Vagina (tissue), 2 donors: ENCODE results near the gene UTS2R.

Source experiments
- CTCF ChIP-seq, 3 experiments: fragments of 450-650 bp in 2 of 3; fragments of 200-600 bp in 1 of 3; sonication (generic) in 1 of 3; IDR thresholded peaks; one replicate each; pipeline ENCODE4 v1.5.1; 2017 to 2019; ENCODE audit warnings: antibody characterized with exemption in 3 of 3, mild to moderate bottlenecking in 2 of 3, moderate library complexity in 2 of 3
- POLR2A ChIP-seq, 2 donors: fragments of 450-650 bp; IDR thresholded peaks; one replicate each; pipeline ENCODE4 v1.6.1; 2017; ENCODE audit warnings: antibody characterized with exemption in 2 of 2, mild to moderate bottlenecking in 2 of 2, moderate library complexity in 2 of 2
- POLR2AphosphoS5 ChIP-seq, 2 donors: sonication (generic); formaldehyde crosslinking; IDR thresholded peaks; one replicate each; pipeline ENCODE4 v1.9.0; 2017; ENCODE audit warnings: antibody characterized with exemption in 2 of 2, mild to moderate bottlenecking in 2 of 2, low read depth in 1 of 2; ENCODE audit not compliant: insufficient read depth in 1 of 2

GRCh38 chr17:82411396-82412053 lies 40.0 kb downstream of the UTS2R start:
- no peak for TF ChIP-seq CTCF (IDR thresholded peaks at IDR 0.05)
- TF ChIP-seq POLR2A (IDR thresholded peaks at IDR 0.05): no peak
- TF ChIP-seq POLR2AphosphoS5 (IDR thresholded peaks at IDR 0.05; ENCODE audit: insufficient read depth in 1 of 2, low read depth in 1 of 2): no peak
